Activated gamma-delta T cell treated with anti-CD3 and anti-CD28 coated beads, Interleukin-2, amount 50 U/mL, for 16 hours (primary cell): Measurements from ENCODE around the gene RPS4Y2.

Experiments
- DNase-seq: peaks from one replicate; pipeline ENCODE4 v3.0.0-alpha.2; 2020; ENCODE audit warnings: low read depth

RPS4Y2 gene

GRCh38 chrY:20755808-20756207 is at the start of gene RPS4Y2:
Gene RPS4Y2, plus strand, starts transcription at chrY:20756108. Its CDS starts 56 bp downstream, at chrY:20756164.
- DNase-seq, result no peak

- no peak for DNase-seq
Measured at GRCh38 chrY:20714391-20714790, 41.5 kb upstream of the RPS4Y2 start.

GRCh38 chrY:20726184-20726907 is 29.6 kb upstream of the RPS4Y2 start:
- DNase-seq, result no peak

- no peak for DNase-seq
Measured at GRCh38 chrY:20735200-20735599, 20.7 kb upstream of the RPS4Y2 start.

- DNase-seq, result no peak
Measured at GRCh38 chrY:20739806-20740205, 16.1 kb upstream of the RPS4Y2 start.

DNA sequence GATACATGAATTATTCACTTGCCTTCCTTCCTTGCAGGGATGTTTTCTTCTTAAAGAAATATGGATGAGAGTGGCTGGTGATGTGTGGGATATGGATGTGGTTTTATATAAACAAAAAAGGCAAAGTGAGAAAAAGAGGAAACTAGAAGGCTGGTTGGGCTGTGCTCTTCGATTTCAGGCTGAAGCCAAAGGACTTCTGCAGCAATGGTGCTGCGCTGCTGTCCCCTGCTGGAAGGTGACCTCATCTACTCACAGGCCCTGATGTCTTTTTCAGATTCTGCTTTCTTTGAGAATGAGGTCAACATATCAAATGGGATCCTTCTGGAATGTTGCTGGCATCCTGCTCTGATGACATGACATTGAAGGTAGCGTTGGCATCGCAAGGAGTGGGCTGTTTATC is 15.3 kb upstream of the RPS4Y2 start:
- DNase-seq, result no peak

DNA sequence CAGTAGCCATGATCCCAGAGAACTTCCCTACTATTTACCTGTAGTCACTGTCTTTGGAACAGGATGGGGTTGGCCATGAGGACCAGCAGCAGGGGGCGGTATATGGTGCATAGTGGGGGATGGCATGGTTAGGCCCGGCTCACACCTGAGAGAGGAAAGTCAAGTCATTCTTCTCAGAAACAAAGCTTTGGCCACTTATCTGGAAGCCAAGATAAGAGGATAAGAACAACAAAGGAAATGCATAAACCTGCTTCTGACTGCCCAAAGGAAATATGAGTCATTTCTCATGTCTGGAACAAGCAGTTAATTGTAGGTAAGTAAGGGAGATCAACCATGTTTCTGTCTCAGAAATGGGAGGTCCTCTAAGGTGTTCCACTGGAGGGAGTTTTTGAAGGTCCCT is 10.8 kb upstream of the RPS4Y2 start:
- no peak for DNase-seq

DNA sequence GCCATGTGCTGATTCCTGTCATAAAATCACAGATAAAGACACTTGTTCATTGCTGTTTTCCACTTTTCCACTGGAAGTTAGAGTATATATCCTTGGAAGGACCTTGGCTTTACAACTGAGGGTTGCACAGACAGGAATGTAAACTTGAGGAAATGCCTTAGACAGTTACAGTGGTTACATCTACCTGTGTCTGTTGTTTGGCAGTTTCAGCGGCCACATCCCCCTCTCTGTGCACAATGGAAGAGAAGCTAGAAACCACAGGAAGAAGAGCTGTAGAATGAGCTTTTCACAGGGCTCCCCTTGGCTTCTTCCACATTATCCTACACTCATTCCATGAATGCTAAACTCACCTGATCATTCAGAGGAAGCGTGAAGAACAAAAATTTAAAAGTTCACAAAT is 9.0 kb upstream of the RPS4Y2 start:
- DNase-seq, result no peak

GRCh38 chrY:20763869-20764268 is 8.0 kb downstream of the RPS4Y2 start:
- no peak for DNase-seq

DNA sequence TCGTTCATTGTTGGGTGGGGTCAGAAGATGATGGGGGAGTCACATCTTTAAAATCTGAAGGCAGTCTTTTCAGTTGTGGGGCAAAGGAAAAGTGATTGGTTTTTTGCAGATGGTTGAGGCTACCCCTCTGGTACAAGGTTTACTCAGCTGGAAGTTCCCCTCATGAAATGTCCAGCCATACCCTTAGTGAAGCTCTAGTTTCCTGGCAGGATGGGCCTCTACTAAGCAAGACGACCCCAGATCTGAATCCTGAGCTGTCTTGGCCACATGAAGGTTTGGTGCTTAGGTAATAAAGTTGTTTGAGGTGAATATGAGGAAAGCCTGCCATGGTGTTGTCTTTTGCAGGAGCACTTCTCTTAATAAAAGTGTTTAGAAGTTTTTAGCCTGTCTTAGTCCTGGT is 9.2 kb downstream of the RPS4Y2 start:
- no peak for DNase-seq

GRCh38 chrY:20770755-20771154 is 14.8 kb downstream of the RPS4Y2 start:
- DNase-seq, result no peak

DNA sequence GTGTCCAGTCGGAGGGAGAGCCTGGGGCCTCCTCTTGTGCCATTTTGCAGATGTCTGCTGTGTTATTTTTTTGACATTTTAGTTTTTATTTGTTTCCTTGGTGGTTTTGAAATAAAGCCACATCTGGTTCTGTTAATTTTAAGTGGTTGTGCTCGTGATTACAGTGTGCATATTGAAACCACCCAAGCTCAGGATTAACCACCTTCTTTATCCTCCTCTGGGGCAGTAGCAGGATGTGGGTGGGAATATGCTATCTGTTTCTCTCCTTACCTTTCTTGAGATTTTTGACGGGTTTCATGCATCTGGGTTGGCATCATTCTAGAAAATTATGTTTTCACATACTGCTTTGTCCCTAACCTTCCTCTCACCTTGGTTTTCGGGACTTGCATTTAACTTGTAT is 20.2 kb downstream of the RPS4Y2 start:
- no peak for DNase-seq

DNA sequence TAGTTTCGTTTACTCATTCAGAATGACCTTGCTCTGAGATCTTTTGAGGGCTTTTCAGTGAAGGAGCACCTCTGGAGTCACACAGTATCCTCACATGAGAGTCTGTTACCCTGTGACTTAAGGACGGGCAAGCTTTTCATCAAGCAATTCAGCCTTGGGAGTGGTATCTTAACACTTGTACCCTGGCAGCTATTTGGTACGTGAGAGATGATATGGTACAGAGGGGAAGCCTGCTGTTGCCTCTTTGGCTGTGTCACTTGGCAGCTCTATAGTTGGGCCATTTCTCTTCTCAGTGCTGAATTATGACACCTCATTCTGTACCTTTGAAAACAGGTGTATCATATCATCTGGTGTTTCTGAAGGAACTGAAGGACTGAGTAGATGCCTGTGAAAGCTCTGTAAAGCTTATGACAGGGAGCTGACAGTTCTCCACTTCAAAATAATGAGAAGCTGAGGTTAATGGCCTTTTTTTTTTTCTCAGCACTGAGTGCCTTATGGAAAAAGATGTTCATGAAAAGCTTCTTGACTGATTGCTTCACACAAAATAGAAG is 24.3 kb downstream of the RPS4Y2 start:
- DNase-seq, result no peak

DNA sequence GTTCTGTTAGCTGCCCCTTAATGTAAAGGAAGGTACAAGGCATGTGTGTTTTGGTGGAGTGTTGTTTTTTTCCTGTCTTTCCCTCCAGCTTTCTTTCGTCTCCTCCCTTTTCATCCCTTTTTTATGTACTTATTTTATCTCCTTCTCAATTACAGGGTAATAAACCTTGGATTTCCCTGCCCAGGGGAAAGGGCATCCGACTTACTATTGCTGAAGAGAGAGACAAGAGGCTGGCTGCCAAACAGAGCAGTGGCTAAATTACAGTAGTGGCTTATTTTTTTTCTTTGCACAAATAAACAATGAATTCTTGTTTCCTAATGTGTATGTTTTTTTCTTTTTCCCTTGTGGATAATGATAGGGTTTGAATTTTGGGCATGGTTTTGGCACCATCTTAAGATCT is 24.9 kb downstream of the RPS4Y2 start:
- DNase-seq, result no peak

DNA sequence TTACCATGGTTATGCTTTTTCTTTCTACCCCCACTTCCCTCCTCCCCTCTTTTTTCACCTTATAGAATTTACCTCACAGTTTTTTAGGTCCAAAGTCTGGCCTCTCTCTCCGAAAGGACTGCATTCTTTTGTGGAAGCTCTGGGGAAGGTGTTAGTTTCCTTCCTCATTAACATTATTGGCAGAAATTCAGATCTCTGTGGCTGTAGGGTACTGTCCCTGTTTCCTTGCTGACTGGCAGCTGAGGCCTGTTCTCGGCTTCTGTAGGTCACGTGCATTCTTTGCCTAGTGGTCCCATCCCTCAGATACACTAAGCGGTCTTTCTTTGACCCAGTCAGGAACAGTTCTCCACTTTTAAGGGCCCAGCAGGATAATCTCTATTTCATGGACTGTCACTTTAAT is 25.5 kb downstream of the RPS4Y2 start:
- DNase-seq, result no peak

- no peak for DNase-seq
Measured at GRCh38 chrY:20784965-20785364, 29.1 kb downstream of the RPS4Y2 start.

- no peak for DNase-seq
Measured at GRCh38 chrY:20787076-20787475, 31.2 kb downstream of the RPS4Y2 start.

DNA sequence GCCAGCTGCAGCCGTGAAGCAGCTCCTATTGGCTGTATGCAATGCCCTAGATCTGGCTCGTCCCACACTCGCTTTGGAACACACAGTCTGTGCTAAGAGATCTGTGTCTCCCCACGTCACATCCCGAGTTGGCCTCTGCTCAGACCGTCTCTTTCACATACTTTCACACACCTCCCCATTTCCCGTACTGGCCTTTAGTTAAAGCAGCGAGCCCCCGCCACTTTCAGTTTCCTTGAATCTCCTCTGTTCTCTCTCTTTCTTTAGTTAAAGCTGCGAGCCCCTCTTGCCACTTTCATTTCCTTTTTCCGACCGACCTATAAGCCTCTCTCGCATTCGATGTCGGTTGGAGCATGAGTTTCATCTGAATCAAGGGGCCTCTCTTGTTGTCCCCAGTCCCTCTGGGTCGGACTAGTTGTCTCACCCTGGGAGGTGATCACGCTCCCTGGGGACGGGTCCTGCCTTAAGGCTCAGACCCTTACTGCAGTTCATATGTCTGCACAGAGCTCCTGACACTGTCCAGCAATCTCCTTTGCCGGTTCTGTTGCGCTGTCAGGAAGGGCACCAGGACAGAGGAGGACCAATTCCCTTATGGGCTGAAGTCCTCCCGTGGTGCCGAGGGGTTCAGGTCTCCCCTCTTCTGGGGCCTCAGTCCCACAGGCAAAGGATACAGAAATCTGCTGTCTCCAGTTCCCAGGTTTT is 42.6 kb downstream of the RPS4Y2 start:
- no peak for DNase-seq

DNA sequence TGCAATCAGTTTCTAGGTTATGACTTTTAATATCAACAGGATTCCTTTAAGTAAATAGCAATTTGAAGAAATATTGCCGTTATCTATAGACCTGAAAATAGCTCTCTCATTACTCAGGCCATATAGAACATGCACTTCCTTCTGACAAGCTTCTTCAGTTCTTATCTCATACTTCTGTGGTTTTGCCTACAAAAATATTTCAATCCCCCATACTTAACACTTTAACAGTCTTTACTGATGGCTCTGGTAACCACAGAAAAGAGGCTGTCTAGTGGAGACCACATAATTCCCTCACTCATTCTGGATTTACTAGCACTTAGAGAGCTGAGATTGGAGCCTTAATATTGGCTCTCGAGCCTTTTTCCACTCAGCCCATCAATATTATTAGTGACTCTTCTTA is 46.8 kb downstream of the RPS4Y2 start:
- no peak for DNase-seq

DNA sequence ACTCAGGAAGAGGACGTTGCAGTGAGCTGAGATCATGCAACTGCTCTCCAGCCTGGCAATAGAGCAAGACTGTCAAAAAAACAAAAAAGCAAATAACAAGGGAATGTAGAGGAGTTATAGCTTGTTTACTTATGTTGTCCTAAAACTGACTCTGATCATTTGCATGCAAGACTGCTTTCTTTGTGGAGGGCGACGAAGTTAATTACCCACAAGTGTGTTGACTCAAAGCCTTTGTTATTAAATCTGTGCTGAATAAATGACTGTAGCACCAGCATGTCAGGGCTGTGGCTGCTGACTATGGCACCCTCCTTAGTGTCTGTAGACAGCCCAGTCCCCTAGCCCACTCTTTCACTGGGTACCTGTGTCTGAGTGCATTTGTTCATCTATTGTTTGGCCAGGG is 50.3 kb downstream of the RPS4Y2 start:
- DNase-seq, result no peak

- no peak for DNase-seq
Measured at GRCh38 chrY:20813459-20813858, 57.6 kb downstream of the RPS4Y2 start.

DNA sequence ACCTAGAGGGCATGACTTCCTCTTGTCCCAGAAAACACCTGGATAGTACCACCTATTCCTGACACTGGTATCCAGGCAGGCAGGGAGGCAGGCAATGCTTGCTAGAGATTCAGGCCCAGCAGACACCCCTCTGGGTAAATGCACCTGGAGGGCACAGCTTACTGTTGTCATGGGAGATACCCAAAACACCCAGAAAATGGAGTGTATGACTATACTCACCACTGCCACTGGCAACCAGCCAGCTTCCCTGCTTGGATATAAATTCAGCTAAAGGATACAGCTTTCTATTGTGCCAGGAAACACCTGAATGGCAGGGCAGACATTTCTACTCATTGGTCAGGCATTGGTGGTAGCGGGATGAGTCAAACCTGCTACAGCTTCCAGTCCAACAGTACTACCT is 58.9 kb downstream of the RPS4Y2 start:
- DNase-seq, result no peak

DNA sequence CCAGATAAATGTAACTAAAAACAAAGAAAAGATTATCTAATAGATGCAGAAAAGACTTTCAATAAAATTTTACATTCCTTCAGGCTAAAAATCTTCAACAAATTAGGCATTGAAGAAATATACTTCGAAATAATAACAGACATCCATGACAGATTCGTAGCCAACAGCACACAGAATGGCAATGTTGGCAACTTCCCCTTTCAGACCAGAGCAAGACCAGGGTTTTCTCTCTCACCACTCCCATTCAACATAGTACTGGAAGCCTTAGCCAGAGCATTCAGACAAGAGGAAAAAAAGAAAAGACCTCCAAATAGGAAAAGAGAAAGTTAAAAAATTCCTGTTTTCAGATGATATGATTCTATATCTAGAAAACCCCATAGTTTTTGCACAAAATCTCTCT is 61.2 kb downstream of the RPS4Y2 start:
- no peak for DNase-seq
